HEK293T (cell line): Measurements from ENCODE around the gene N4BP2L2.

Experiments
- ARNT ChIP-seq: fragments of 450-650 bp; IDR thresholded peaks from 2 replicates; pipeline ENCODE4 v1.6.1; 2017; ENCODE audit warnings: mild to moderate bottlenecking
- BHLHE40 ChIP-seq: fragments of 450-650 bp; IDR thresholded peaks from 2 replicates; pipeline ENCODE4 v1.6.1; 2016; ENCODE audit warnings: mild to moderate bottlenecking, moderate library complexity, borderline replicate concordance
- CTBP1 ChIP-seq: fragments of 450-650 bp; IDR thresholded peaks from 2 replicates; pipeline ENCODE4 v1.6.1; 2016; ENCODE audit warnings: borderline replicate concordance
- FOXA1 ChIP-seq: fragments of 450-650 bp; IDR thresholded peaks from 2 replicates; pipeline ENCODE4 v1.6.1; 2016; ENCODE audit warnings: mild to moderate bottlenecking
- FOXM1 ChIP-seq: fragments of 450-650 bp; IDR thresholded peaks from 2 replicates; pipeline ENCODE4 v1.6.1; 2017; ENCODE audit warnings: mild to moderate bottlenecking, borderline replicate concordance
- HDGF ChIP-seq: fragments of 450-650 bp; IDR thresholded peaks from 2 replicates; pipeline ENCODE4 v1.6.1; 2017; ENCODE audit warnings: antibody characterized with exemption, borderline replicate concordance
- L3MBTL2 ChIP-seq: fragments of 450-650 bp; conservative IDR thresholded peaks from 2 replicates; pipeline ENCODE4 v1.6.1; 2016; ENCODE audit warnings: mild to moderate bottlenecking
- LEF1 ChIP-seq: fragments of 450-650 bp; IDR thresholded peaks from 2 replicates; pipeline ENCODE4 v1.6.1; 2017; ENCODE audit warnings: mild to moderate bottlenecking, borderline replicate concordance
- SP1 ChIP-seq: fragments of 450-650 bp; IDR thresholded peaks from 2 replicates; pipeline ENCODE4 v1.6.1; 2017
- SUZ12 ChIP-seq: fragments of 450-650 bp; IDR thresholded peaks from 2 replicates; pipeline ENCODE4 v1.6.1; 2016; ENCODE audit warnings: mild to moderate bottlenecking
- TARDBP ChIP-seq: fragments of 450-650 bp; IDR thresholded peaks from 2 replicates; pipeline ENCODE4 v1.6.1; 2016
- ZNF384 ChIP-seq: fragments of 450-650 bp; IDR thresholded peaks from 2 replicates; pipeline ENCODE4 v1.6.1; 2016
- TF ChIP-seq, protein P1 (sequence below): fragments of 450-650 bp; IDR thresholded peaks from 2 replicates; pipeline ENCODE4 v1.6.1; 2016

DNA sequence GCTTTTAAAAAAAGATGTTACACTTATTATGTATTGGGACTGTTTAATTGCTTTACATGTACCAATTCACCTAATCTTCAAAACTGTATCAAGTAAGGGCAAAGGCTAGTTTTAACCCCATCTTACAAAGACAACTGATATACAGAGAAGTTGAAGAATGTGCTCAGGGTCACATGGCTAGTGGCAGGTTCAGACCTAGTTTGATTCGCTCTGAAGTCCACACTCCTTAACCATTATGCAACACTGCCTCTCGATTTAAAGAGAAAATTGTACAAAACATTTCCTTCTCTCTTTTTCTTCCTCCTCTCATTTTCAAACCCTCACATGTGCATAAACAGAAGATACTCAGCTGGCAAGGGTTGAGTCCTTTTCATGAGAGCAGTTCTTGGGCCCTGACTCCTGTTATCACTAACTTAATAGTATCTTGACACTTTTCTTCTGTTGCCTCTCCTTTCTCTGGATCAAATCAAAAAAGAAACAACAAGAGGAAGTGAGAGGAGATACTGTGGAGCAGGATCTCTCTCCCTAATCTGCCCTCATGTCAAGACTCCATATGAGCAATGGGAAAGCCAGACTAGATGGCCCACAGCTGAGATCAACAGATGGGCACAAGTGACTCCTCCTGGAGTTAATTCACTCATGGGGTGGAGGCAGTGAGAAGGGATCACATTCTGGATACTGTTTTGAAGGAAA lies 91.7 kb downstream of the N4BP2L2 start:
- TF ChIP-seq LEF1 (no peak), SP1 (no peak), BHLHE40 (no peak), SUZ12 (no peak), ARNT (no peak), L3MBTL2 (no peak), TARDBP (no peak), CTBP1 (no peak), FOXM1 (no peak), ZNF384 (no peak), FOXA1 (no peak), HDGF (no peak)
- TF ChIP-seq, protein P1, sequence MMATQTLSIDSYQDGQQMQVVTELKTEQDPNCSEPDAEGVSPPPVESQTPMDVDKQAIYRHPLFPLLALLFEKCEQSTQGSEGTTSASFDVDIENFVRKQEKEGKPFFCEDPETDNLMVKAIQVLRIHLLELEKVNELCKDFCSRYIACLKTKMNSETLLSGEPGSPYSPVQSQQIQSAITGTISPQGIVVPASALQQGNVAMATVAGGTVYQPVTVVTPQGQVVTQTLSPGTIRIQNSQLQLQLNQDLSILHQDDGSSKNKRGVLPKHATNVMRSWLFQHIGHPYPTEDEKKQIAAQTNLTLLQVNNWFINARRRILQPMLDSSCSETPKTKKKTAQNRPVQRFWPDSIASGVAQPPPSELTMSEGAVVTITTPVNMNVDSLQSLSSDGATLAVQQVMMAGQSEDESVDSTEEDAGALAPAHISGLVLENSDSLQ = no peak
